ENCODE measurements around the gene WNT3A. TPM values are rescaled to one million over a fixed set of nuclear protein-coding genes. Genes with fewer than 3 reads are reported as not detected.

The WNT3A gene
- total RNA-seq, 2 donors from 2014 or later = not detected

DNA sequence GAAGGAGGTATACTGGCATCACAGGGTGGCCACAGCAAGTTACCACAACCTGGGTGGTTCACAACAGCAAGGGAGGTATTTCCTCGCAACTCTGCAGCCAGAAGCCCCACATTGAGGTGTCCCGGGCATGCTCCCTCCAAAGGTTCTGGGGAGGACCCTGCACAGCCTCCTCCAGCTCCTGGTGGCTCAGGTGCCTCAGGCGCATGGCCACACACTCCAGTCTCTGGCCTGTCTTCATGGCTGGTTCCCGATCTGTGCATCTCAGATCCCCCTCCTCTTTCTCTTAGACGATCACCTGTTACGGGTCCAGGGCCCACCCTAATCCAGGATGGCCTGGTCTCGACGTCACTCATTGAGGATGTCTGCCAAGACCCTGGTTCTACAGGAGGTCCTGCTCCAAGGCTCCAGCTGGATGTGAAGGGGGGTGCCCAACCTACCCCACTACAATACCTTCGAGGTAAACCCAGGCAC, 69.0 kb downstream of the WNT3A start:
- no peak for DNase-seq (ENCODE audit: low spot score)
- Histone ChIP-seq H3K27ac (no peak overlapping the region), H3K9me3 (no peaks in the 10 kb centered on the region), H3K27me3 (no peaks in the 10 kb centered on the region), H3K36me3 (no peaks in the 10 kb centered on the region), H3K4me1 (peaks cover 0 to 2% of the 10 kb centered on the region in 2 donors), H3K4me3 (no peak overlapping the region)
- TF ChIP-seq, protein P1, sequence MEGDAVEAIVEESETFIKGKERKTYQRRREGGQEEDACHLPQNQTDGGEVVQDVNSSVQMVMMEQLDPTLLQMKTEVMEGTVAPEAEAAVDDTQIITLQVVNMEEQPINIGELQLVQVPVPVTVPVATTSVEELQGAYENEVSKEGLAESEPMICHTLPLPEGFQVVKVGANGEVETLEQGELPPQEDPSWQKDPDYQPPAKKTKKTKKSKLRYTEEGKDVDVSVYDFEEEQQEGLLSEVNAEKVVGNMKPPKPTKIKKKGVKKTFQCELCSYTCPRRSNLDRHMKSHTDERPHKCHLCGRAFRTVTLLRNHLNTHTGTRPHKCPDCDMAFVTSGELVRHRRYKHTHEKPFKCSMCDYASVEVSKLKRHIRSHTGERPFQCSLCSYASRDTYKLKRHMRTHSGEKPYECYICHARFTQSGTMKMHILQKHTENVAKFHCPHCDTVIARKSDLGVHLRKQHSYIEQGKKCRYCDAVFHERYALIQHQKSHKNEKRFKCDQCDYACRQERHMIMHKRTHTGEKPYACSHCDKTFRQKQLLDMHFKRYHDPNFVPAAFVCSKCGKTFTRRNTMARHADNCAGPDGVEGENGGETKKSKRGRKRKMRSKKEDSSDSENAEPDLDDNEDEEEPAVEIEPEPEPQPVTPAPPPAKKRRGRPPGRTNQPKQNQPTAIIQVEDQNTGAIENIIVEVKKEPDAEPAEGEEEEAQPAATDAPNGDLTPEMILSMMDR (IDR thresholded peaks at IDR 0.05) = no peak

- H3K27ac ChIP-seq = no peak overlapping the region
- no peak overlapping the region for H3K4me3 ChIP-seq
- no peaks in the 10 kb centered on the region for H3K9me3 ChIP-seq
- H3K36me3 ChIP-seq = no peaks in the 10 kb centered on the region
- TF ChIP-seq, protein P1 (IDR thresholded peaks at IDR 0.05) = no peak
- no peak for DNase-seq (ENCODE audit: low spot score)
- H3K27me3 ChIP-seq = no peaks in the 10 kb centered on the region
- H3K4me1 ChIP-seq = peaks cover 0 to 12% of the 10 kb centered on the region in 2 donors
Measured at GRCh38 chr1:228076796-228077430, 70.1 kb downstream of the WNT3A start.

- Histone ChIP-seq H3K4me1 (peaks cover 0 to 13% of the 10 kb centered on the region in 2 donors), H3K36me3 (no peaks in the 10 kb centered on the region), H3K9me3 (no peaks in the 10 kb centered on the region), H3K27me3 (no peaks in the 10 kb centered on the region), H3K4me3 (no peak overlapping the region), H3K27ac (no peak overlapping the region)
- TF ChIP-seq, protein P1 (IDR thresholded peaks at IDR 0.05) = no peak
- no peak for DNase-seq (ENCODE audit: low spot score)
Measured at GRCh38 chr1:228077565-228078330, 71.0 kb downstream of the WNT3A start.

- Histone ChIP-seq H3K36me3 (peaks cover 7% of the 10 kb centered on the region), H3K4me3 (no peak overlapping the region), H3K27ac (no peak overlapping the region), H3K9me3 (no peaks in the 10 kb centered on the region), H3K4me1 (peaks cover 0 to 20% of the 10 kb centered on the region in 2 donors), H3K27me3 (no peaks in the 10 kb centered on the region)
- TF ChIP-seq, protein P1 (IDR thresholded peaks at IDR 0.05) = no peak
- DNase-seq (ENCODE audit: low spot score) = no peak
Measured at GRCh38 chr1:228079013-228079412, 72.2 kb downstream of the WNT3A start.

DNA sequence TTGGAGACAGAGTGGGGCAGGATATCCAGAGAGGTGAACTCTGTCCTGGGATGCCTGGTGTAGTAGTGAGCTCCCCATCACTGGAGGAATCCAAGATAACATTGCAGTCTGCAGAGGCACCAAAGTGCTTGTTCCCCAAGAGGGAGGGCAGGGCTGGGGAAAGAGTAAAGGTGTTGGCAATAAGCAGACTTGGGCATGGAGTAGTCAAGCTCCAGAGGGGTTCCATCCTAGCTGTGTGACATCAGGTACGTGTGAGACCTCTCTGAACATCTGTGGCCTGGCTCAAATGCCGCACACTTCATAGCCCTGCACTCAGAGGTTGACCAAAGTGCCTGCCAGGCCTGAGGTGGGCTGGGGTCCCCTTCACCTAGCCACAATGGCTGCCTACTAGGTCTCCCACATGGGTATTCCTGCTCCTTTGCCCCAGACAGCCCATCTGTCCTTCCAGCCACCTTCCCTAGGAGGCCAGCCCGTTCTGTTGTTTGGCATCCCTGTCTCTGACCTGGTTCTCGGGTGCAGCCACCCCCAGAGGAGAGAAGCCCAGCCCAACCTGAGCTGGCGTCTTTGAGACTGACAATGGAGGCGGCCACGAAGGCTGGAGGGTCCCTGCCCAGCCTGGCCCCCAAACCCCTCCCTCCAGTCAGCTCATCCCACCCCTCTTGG, 72.9 kb downstream of the WNT3A start:
- H3K27me3 ChIP-seq = no peaks in the 10 kb centered on the region
- no peaks in the 10 kb centered on the region for H3K9me3 ChIP-seq
- no peak overlapping the region for H3K4me3 ChIP-seq
- no peak for DNase-seq (ENCODE audit: low spot score)
- peaks cover 0 to 27% of the 10 kb centered on the region in 2 donors for H3K4me1 ChIP-seq
- TF ChIP-seq, protein P1 (IDR thresholded peaks at IDR 0.05) = no peak
- H3K36me3 ChIP-seq = peaks cover 7% of the 10 kb centered on the region
- no peak overlapping the region for H3K27ac ChIP-seq

All from right atrium auricular region (tissue), 2 donors.